Stimulated activated CD8-positive, alpha-beta memory T cell treated with anti-CD3 and anti-CD28 coated beads, Interleukin-12 subunit alpha, Interleukin-12 subunit beta, amount 100 ng/mL, for 24 hours (primary cell): ENCODE data around the gene CYSRT1.
A peak's percentile ranks its signal among the peaks of the same experiment; 100 is the strongest.
"Not testable (repeated sequence)": the region's sequence is repeated elsewhere in the genome, so short reads cannot be mapped to it uniquely, and the experiment has no call there.

Experiments
- DNase-seq: peaks from one replicate; pipeline ENCODE4 v3.0.0-alpha.2; 2020; ENCODE audit errors: extremely low read depth

The CYSRT1 gene

DNA sequence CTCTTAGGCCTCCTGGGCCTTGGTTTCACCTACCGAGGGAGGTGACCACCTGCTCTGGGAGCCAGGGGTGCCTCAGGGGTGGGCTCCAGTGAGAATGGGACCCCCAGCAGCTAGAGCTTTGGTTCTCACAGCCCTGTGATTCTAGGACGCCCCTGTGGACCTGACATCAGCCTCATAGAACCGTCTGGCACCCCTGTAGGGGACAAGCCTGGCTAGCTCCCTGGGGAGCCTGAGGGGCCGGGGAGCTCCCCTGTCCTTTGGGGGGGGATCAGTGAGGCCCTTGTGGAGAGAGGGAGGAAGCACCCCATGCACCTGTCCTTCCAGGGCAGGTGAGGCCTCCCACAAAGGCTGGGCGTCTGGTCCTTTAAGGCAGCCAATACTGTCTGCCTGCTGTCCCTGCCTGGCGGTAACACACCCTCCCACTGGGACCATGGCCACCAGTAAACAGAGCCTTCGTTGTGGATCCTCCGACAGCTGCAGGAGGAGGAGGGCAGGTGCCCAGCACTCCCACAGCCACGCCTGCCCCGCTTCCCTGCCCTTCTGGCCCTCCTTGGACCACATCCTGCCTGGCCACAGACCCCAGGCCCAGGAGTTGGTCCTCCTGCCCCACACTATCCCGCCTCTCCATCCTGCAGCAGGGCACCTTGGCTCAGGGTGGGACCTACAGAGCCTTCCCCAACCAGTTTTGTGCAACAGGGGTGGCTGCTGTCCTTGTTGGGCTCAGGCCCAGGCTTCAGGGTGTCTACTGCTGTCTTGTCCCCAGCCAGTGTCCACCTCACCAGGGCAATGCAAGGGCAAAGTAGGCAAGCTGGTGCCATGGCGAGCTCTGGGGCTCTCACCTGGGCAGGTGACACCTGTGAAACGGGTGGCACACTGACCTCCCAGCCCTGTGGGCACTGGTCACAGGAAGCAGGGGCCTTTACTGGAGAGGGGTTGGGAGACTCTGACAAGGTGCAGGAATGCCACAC, 13.1 kb downstream of the CYSRT1 start:
- DNase-seq: no peak

DNA sequence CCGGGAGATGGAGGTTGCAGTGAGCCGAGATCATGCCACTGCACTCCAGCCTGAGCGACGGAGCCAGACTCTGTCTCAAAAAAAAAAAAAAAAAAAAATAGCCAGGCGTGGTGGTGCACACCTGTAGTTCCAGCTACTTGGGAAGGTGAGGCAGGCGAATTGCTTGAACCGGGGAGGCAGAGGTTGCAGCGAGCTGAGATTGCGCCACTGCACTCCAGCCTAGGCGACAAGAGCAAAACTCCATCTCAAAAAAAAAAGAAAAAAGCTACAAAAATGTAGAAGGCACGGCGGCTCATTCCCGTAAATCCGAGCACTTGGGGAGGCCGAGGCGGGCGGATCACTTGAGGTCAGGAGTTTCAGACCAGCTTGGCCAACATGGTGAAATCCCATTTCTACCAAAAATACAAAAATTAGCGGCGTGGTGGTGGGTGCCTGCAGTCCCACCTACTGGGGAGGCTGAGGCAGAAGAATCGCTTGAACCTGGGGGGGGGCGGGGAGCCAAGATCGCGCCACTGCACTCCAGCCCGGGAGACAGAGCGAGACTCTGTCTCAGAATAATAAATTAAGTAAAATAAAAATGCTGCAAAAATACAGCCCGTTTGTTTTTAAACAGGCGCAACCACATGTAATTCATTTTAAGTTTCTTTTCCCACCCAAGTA, 14.7 kb downstream of the CYSRT1 start:
- not testable (repeated sequence) for DNase-seq

DNA sequence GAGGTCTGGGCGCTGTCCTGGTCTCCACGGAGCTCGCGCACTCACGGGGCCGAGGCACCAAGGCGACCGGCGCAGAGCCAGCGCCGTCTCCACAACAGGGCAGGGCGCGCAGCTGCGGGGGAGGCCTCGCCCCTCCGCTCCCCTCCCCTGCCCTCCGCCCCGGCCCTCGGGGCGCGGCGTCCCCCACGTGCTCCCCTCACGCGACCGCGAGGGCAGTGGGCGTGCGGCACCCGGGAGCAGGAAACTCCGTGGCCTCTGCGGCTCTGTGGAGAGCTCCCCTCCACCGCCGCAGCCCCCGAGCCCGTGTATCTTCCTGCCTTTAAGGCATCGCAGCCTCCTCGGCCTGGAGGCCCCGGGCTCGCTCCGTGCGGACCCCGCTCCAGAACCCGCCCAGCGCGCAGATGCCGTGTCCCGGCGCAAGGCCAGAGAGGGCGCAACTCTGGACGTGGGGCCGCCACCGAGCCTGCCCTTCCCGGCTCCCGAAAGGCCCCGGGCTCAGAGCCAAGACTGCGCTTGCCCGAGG, 15.4 kb downstream of the CYSRT1 start:
- DNase-seq: peak; percentile 38

DNA sequence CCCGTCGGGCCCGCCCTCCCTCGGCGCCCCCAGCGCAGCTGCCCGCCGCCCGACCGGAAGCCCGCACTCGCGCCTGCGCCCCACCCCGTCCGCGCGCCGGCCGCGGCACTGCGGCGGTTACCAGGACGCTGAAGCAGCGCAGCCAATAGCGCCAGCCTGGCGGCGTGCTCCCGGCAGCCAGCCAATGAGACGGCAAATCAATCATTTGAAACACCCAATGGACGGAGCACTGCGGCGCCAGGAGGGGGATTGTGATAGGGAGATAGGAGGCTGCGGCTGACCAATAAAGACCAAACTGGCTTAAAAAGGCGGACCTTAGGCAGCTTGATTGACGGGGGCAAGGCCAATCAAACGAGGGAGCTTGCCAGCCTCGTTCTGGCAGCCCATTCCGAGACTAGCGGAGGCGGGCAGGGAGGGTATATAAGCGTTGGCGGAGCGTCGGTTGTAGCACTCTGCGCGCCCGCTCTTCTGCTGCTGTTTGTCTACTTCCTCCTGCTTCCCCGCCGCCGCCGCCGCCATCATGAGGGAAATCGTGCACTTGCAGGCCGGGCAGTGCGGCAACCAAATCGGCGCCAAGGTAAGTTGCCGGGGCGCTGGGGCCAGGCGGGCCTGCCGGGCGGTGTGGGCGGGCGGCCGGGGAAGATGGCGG, 16.0 kb downstream of the CYSRT1 start, which contains the start of gene TUBB4B:
TUBB4B (plus strand) TSS at position 447 of the 649 bp plus-strand sequence; CDS start at position 521, 74 bp downstream.
- peak; percentile 91 for DNase-seq

DNA sequence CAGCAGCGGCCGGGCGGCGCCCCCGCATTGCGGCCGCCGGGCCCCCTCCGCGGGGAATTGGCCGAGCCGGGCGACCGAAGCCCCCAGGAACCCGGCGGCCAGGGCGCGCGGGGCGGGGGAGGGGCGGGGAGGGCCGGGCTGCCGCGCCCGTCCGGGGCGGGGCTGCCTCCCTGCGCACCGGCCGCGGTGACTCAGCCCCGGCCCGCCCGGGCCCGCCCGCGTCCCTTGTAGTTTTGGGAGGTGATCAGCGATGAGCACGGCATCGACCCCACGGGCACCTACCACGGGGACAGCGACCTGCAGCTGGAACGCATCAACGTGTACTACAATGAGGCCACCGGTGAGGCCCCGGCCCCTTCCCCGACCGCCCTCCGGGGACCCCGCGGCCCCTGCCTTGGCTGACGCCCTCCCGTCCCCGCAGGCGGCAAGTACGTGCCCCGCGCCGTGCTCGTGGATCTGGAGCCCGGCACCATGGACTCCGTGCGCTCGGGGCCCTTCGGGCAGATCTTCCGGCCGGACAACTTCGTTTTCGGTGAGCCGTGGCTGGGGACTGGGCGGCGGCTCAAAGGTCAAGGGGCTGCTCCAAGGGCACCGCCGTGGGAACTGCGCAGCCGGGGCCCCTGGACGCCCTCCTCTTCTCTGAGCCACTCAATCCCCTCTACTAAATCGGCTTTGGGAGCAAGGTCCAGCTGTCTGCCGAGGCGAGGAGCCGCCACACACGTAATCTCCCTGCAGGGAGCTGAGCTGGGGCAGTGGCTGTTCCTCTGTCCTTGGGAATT, 16.7 kb downstream of the CYSRT1 start:
- peak; percentile 51 for DNase-seq

DNA sequence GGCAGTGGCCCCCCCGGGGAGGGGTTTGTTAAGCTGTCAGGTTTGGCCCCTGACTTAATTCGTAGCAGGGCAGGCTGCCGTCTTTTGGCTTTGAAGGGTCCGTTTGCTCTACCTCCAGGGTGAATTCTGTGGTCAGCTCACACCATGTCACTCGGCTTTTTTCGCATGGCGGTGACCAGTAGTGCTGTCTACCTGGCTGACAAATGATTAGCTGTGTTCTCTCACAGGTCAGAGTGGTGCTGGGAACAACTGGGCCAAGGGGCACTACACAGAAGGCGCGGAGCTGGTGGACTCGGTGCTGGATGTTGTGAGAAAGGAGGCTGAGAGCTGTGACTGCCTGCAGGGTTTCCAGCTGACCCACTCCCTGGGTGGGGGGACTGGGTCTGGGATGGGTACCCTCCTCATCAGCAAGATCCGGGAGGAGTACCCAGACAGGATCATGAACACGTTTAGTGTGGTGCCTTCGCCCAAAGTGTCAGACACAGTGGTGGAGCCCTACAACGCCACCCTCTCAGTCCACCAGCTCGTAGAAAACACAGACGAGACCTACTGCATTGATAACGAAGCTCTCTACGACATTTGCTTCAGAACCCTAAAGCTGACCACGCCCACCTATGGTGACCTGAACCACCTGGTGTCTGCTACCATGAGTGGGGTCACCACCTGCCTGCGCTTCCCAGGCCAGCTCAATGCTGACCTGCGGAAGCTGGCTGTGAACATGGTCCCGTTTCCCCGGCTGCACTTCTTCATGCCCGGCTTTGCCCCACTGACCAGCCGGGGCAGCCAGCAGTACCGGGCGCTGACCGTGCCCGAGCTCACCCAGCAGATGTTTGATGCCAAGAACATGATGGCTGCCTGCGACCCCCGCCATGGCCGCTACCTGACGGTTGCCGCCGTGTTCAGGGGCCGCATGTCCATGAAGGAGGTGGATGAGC, 17.6 kb downstream of the CYSRT1 start:
- DNase-seq: no peak

DNA sequence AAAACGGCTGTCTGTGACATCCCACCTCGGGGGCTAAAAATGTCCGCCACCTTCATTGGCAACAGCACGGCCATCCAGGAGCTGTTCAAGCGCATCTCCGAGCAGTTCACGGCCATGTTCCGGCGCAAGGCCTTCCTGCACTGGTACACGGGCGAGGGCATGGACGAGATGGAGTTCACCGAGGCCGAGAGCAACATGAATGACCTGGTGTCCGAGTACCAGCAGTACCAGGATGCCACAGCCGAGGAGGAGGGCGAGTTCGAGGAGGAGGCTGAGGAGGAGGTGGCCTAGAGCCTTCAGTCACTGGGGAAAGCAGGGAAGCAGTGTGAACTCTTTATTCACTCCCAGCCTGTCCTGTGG, 18.3 kb downstream of the CYSRT1 start:
- DNase-seq: not testable (repeated sequence)

DNA sequence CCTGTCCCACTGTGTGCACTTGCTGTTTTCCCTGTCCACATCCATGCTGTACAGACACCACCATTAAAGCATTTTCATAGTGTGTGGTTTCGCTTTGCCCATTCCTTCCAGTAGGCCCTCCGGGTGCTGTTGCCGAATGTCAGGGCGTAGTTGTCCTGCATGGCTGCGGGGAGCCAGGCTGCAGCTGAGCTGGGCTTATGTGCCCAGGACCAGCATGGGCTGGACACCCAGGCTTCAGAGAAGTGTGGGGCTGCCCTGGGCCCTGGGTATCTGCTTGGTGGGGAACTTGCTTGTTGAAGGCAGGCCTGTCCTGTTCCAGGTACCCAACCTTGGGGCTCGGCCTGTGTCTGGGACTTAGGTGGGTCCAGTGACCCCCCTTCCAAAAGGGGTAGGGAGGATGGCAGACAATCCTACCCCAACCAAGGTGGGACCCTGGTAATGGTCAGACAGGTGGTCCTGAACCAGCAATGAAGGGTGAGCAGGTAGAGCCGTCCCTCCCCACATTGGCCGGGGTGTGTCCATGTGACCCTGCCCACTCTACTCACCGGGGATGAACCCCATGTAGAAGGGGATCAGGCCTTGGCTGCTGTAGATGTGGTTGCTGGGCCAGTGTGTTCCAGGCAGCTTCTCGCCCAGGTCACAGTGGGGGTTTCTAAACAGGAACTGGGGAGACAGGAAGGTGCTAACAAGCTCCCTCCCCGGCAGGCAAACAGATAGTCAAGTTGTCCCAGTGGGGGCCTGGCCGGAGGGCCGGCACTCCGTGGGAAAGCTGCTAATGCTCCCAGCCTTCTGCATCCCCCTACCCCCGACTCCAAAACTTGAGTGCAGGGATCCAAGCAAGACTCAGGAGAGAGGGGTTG, 18.9 kb downstream of the CYSRT1 start:
- no peak for DNase-seq

DNA sequence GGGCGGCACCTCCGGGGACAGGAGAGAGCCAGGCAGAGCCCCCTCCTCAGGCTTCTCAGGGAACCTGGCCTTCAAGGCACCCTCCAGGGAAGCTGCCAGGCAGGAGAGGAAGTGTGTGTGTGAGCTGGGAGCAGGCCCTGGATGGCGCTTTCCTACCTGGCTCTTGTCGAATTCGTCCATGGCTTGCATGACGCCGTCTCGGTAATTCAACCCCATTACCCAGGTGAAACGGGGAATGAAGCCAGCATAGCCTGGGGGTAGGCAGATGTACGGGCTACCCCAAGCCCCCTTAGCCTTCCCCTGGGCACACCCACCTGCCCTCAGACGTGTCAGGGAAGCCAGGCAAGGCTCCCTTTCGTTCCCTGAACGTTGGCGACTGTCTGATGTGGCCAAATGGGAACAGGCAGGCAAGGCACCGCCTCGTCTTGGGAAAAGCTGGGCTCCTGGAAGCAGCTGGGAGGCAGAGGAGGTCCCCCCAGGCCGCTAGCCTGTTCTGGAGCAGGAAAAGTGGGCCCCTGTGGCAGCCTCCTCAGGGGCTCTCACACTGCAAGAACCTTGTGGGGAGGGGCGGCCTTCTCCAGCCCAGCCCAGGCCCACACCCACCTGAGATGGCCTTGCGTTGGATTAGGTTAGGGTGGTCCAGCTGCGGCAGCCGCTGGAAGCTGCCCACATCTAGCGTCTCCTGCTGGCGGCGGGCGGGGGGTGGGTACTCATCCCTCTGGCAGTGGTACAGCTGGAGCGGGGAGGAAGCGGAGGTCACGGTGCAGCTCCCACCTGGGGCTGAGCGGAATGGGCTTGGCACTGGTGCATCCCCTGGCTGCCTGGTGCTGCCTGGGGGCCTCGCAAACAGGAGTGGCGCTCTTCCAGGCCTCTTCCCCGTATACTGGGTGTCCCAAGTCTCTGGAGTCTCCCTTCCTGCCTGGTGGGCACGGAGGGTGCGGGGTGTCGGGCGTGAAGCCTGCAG, 19.8 kb downstream of the CYSRT1 start:
- no peak for DNase-seq

DNA sequence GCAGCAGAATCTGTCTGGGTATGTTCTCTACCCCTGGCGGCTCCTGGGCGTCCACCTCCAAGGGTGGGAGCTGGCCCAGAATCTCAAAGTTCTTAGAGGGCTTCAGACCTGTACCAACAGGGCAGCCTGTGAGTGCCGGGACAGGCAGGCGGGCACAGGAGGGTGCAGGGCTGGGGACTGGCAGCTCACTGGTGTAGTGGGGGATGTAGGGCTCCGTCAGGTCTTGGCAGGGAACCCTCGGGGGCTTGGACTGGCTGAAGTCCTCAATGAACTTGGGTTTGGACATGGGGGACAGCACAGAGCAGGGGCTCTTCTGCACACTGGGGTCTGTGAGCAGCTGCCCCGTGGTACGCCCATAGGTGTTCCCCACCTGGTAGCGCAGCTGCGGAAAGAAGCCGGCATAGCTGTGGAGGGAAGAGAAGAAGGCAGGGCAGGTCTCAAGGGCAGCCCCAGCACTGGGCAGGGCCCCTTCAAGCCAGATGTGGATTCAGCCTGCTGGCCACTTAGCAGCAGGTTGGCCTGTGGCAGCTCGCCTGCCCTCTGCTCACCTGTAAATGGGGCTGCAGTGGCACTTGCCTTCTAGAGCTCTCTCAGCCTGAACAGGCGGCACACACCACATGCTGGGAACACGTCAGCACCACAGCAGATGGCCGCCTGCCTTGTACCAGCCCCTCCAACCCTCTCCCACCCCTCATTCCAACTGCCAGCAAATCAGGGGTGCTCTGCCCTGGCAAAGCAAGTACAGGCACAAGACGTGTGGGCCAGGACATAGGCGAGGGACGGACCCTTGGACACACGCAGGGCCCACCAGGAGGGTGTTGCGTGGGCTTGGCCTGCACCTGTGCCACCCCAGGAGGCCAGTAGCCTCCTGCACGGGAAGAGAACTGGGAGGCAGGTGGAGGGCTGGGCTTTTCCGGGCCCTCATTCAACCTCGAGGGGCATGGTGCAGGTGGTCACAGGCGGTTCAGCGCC, 20.8 kb downstream of the CYSRT1 start:
- DNase-seq: no peak

DNA sequence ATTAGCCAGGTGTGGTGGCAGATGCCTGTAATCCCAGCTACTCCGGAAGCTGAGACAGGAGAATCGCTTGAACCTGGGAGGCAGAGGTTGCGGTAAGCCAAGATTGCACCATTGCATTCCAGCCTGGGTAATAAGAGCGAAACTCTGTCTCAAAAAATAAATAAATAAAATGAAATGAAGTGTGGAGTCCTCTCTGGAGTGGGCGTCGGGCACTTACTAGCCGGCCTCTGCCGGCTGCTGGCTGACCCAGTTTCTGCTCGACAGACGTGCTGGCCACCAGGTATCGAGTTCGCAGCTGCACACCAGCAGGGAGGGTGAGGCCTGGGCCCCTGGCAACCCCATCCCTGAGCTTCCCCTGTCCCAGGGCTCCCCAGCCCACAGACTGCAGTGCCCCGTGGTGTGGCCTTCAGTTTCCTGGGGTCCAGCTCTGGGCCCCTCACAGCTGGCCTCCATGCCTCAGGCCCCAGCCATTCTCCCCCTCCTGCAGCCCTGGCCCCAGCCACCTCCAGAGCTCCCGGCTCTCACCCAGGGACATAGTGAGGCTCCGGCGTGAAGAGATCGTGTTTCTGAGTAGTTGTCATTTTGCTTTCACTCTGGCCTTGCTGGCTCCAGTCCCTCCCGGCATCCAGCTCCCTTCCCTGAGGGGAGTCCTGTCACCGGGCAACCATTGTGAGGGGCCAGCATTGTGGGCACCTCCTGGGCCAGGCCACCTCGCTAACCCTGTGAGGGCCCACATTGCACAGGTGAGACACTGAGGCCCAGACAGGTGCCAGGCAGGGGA, 22.4 kb downstream of the CYSRT1 start:
- DNase-seq: no peak

DNA sequence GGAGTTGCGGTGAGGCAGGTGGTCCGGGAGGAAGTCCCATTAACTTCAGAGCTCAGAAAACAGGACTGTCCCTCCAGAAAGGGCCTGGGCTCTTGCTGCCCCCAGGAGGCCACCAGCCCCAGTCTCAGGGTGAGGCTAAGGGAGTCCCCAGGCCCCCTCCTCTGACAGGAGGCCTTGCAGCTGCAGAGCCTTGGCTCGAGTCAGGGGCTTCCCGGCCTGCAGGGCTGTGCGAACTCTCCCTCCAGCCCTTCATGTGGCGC, 22.9 kb downstream of the CYSRT1 start:
- no peak for DNase-seq

DNA sequence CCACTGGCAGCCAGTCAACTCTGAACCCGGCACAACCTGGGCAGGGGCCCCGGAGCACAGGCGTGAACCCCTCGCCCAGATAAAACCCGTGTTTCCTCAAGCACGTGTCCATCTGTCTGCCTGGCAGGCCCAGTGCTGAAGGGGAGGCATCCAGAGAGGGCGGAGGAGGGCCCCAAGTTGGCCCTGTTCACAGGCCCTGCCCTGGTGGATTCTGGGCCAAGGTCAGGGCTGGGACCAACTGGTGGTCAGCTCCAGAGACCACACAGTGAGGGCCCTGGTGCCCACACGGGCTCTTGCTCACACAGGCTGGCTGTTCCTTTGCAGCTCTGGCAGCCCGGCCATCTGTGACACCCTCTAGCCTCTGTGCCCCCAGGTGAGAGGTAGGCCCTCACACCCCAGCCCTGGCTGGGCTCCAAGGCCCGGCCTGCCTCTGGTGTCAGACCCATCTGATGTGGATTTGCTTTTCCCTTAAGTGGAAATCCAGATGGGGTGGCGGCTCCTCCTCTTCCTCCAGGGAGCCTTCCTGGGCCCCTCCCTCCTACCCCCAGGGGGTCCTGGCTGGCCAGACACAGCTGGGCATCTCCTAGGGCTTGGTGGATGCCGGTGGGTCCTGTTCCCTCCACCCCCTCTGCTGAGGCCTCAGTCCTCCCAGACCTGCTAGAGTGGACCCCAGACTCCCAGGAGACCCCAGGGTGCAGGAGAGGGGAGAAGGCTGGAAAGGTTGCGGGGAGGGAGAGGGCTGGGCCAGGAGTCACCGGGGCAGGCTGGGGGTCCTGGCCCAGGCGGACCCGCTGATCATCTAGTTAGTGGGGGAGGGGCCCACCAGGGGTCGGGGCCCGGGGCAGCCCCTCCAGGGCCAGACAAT, 25.6 kb downstream of the CYSRT1 start:
- no peak for DNase-seq

DNA sequence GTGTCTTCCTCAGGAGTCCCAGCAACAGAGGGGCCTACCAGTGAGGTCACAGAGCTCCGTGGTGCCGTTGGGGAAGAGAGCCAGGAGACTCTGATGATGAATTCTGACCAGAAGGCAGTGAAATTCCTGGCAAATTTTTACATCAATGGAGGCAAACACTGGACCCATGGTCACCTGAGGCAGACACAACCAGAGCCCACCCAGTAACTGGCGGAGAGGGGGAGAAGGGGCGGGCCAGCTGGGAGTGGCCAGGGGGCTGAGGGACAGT, 26.2 kb downstream of the CYSRT1 start, which contains the start of gene STPG3:
STPG3 (plus strand) TSS at position 93 of the 268 bp plus-strand sequence; CDS start at position 94, 1 bp downstream.
- no peak for DNase-seq

DNA sequence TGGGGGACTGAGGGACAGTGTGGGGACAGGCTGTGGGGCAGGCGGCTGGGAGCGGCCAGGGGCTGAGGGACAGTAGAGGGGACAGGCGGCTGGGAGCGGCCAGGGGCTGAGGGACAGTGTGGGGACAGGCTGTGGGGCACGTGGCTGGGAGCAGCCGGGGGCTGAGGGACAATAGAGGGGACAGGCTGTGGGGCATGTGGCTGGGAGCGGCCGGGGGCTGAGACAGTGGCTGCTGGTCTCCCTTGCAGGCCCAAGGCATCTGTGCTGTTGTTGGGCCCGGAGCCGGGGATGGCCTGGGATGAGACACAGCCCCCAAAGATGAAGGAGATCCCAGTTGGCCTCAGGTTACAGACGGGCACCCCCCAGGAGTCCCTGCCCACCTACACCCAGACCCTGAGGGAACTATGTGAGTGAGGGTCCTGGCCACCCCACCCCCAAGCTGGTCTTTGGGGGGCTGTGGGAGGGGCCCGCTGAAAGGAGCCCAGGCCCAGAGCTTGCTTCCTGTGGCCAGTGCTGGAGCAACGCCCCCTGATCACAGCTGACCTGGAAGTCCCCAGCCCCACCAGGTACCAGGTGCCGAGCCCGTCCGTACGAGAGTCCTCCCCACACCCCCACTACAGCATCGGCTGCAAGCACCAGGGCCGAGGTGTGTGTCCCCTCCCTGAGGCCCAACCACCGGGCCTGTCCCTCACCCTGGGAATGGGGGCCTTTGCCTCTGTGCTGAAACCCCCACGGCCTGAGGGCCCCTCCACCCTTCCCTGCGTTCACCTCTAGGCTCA, 26.7 kb downstream of the CYSRT1 start:
- no peak for DNase-seq
